Duodenal mucosa (tissue), 2 donors: ENCODE results near the gene ZC3H12C.
A peak's percentile ranks its signal among the peaks of the same experiment; 100 is the strongest.

ENCODE experiments used
- H3K27ac ChIP-seq: one replicate; pipeline ENCODE4 v1.7.0; 2013; ENCODE audit warnings: low read depth, low read length
- H3K27me3 ChIP-seq, 2 donors: one replicate each; pipeline ENCODE4 v1.7.0; 2013; ENCODE audit warnings: low read length in 2 of 2, control low read depth in 1 of 2; ENCODE audit not compliant: insufficient read depth in 2 of 2, control insufficient read depth in 1 of 2
- H3K36me3 ChIP-seq, 2 donors: one replicate each; pipeline ENCODE4 v1.7.0; 2013; ENCODE audit warnings: low read length in 2 of 2, control low read depth in 1 of 2; ENCODE audit not compliant: insufficient read depth in 2 of 2, control insufficient read depth in 1 of 2
- H3K4me1 ChIP-seq, 2 donors: one replicate each; pipeline ENCODE4 v1.7.0; 2013; ENCODE audit warnings: low read length in 2 of 2, control low read depth in 1 of 2; ENCODE audit not compliant: insufficient read depth in 2 of 2, control insufficient read depth in 1 of 2
- H3K4me3 ChIP-seq, 2 donors: one replicate each; pipeline ENCODE4 v1.7.0; 2013; ENCODE audit warnings: low read length in 2 of 2, low read depth in 1 of 2
- H3K9ac ChIP-seq, 2 donors: one replicate each; pipeline ENCODE4 v1.7.0; 2013; ENCODE audit warnings: low read length in 2 of 2, low read depth in 1 of 2
- H3K9me3 ChIP-seq, 2 donors: one replicate each; pipeline ENCODE4 v1.7.0; 2013; ENCODE audit warnings: low read length in 2 of 2, control low read depth in 1 of 2; ENCODE audit not compliant: control insufficient read depth in 1 of 2

The ZC3H12C gene

DNA sequence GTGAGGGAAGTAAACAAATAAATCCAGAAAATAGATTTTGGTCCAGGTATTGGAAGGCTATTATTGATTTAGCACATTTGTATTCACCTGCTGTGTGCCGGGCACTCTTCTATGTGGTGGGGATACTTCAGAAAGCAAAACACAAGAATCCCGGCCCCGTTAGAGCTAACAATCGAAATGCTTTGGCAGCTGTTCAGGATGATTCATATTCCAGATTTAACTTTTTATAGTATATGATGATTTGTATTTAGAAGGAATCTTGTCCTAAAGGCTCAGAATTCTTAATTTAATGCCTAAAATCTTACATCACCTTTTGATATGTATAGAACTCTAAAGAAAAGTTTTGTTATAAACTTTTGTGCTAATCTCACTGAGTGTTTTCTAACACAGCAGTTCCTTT, 28.0 kb downstream of the ZC3H12C start:
- H3K27me3 ChIP-seq, result no peaks in the 10 kb centered on the region
- H3K4me3 ChIP-seq, result no peak overlapping the region
- no peak overlapping the region for H3K9ac ChIP-seq
- H3K9me3 ChIP-seq, result no peaks in the 10 kb centered on the region
- no peaks in the 10 kb centered on the region for H3K4me1 ChIP-seq
- H3K27ac ChIP-seq, result no peak overlapping the region
- H3K36me3 ChIP-seq, result no peaks in the 10 kb centered on the region

DNA sequence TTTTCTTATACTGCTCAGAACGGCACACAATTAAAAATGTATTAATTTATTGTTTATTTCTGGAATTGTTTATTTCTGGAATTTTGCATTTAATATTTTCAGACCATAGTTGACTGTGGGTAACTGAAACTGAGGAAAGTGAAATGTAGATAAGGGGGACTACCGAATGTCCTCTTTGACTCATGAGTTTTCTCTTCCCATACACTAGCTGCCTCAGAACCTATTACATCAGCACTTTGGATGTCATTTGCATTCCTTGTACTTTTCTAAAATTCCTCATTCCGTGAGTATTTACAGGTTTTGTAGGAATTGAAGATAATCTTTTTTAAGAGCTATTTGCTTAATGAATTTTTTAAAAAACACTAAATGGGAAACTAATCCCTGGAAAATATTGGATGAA, 29.8 kb downstream of the ZC3H12C start:
- Histone ChIP-seq H3K4me1 (peaks cover 0 to 1% of the 10 kb centered on the region in 2 donors), H3K4me3 (no peak overlapping the region), H3K27ac (no peak overlapping the region), H3K27me3 (no peaks in the 10 kb centered on the region), H3K9me3 (no peaks in the 10 kb centered on the region), H3K36me3 (no peaks in the 10 kb centered on the region), H3K9ac (no peak overlapping the region)

DNA sequence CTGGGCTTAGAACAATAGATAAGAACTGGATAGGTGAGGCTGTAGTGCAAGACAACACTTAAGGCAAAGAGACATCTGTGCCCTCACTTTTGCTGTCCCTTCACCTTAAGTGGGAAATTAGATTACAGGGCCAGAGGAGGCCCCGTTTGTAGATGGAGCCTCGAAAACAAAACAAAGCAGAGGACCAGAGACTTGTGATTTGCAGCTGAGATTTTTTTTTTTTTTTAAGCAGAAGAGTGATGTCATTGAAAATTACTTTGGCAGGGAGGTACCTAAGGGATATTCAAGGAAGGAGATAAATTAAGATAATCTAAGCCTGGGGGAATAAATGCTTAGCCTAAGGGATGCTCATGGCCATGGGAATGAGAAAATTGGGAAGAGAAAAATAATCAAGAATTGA, 31.4 kb downstream of the ZC3H12C start:
- Histone ChIP-seq H3K27ac (no peak overlapping the region), H3K27me3 (no peaks in the 10 kb centered on the region), H3K9me3 (no peaks in the 10 kb centered on the region), H3K4me3 (no peak overlapping the region), H3K36me3 (no peaks in the 10 kb centered on the region), H3K9ac (no peak overlapping the region), H3K4me1 (peaks cover 0 to 5% of the 10 kb centered on the region in 2 donors)

DNA sequence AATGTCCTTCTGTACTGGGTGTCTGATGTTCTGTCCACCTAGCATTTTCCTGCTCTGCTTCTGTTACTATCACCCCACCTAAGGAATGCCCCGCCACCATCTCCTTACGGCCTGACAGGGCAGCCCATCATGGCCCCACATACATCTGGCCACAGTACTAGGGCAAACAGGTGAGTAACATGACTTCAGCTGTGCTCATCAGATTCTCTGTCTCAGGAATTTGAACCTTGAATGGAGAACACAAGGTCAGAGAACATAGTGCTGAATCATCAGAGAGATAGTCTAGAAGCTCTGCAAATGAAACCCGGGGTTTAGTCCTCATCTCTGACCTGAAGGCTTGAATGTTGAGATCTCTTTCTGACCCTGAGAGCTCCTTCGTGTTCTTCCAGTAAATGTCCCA, 32.4 kb downstream of the ZC3H12C start:
- peaks cover 0 to 5% of the 10 kb centered on the region in 2 donors for H3K4me1 ChIP-seq
- H3K4me3 ChIP-seq, result no peak overlapping the region
- no peaks in the 10 kb centered on the region for H3K27me3 ChIP-seq
- H3K9me3 ChIP-seq, result no peaks in the 10 kb centered on the region
- no peak overlapping the region for H3K9ac ChIP-seq
- H3K36me3 ChIP-seq, result no peaks in the 10 kb centered on the region
- H3K27ac ChIP-seq, result no peak overlapping the region

GRCh38 chr11:110126936-110127335, 33.7 kb downstream of the ZC3H12C start:
- H3K9me3 ChIP-seq, result no peaks in the 10 kb centered on the region
- no peaks in the 10 kb centered on the region for H3K27me3 ChIP-seq
- no peak overlapping the region for H3K27ac ChIP-seq
- H3K9ac ChIP-seq, result no peak overlapping the region
- no peak overlapping the region for H3K4me3 ChIP-seq
- H3K36me3 ChIP-seq, result no peaks in the 10 kb centered on the region
- H3K4me1 ChIP-seq, result peaks cover 0 to 10% of the 10 kb centered on the region in 2 donors

GRCh38 chr11:110128161-110128560, 35.0 kb downstream of the ZC3H12C start:
- Histone ChIP-seq H3K9ac (no peak overlapping the region), H3K4me3 (no peak overlapping the region), H3K36me3 (no peaks in the 10 kb centered on the region), H3K27ac (no peak overlapping the region), H3K27me3 (no peaks in the 10 kb centered on the region), H3K4me1 (peaks cover 0 to 10% of the 10 kb centered on the region in 2 donors), H3K9me3 (no peaks in the 10 kb centered on the region)

DNA sequence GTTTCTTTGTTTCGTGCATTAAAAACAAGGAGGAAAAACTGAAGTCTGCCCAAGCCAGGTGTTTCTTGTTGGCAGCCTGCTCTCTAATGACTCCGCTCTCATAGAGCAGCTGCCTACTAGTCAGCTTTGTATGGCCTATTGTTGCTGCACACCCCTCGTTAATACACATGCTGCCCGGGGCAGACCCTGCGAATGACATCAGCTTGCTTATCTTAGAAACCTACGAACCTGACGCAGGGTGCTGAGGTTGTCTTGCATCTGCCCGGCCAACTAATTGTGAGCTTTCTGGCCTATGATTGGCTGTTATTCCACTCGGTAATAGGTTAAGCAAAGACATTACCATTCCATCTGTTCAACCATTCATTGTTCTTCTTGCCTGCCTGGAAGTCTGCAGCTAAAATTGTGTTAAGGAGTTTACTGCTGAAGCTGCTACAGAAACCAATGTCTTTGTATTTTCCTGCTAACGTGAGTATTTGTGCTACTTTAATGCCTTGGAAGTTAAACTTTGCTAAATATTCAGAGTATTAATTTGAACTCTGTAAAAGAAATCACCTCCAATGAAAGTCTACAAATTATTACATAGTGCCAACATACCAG, 37.5 kb downstream of the ZC3H12C start:
- H3K27me3 ChIP-seq, result no peaks in the 10 kb centered on the region
- no peaks in the 10 kb centered on the region for H3K36me3 ChIP-seq
- no peak overlapping the region for H3K27ac ChIP-seq
- peaks cover 0 to 10% of the 10 kb centered on the region in 2 donors for H3K4me1 ChIP-seq
- no peak overlapping the region for H3K4me3 ChIP-seq
- H3K9ac ChIP-seq, result no peak overlapping the region
- H3K9me3 ChIP-seq, result no peaks in the 10 kb centered on the region

- Histone ChIP-seq H3K27me3 (no peaks in the 10 kb centered on the region), H3K4me3 (peak overlapping the region in 1 of 2 donors; percentile 19), H3K4me1 (peaks cover 0 to 10% of the 10 kb centered on the region in 2 donors), H3K36me3 (no peaks in the 10 kb centered on the region), H3K9me3 (no peaks in the 10 kb centered on the region), H3K27ac (no peak overlapping the region), H3K9ac (no peak overlapping the region)
Measured at GRCh38 chr11:110131386-110132123, 38.4 kb downstream of the ZC3H12C start.

- Histone ChIP-seq H3K4me3 (no peak overlapping the region), H3K36me3 (no peaks in the 10 kb centered on the region), H3K9me3 (no peaks in the 10 kb centered on the region), H3K27me3 (no peaks in the 10 kb centered on the region), H3K4me1 (peaks cover 0 to 7% of the 10 kb centered on the region in 2 donors), H3K9ac (no peak overlapping the region), H3K27ac (no peak overlapping the region)
Measured at GRCh38 chr11:110133160-110133559, 40.0 kb downstream of the ZC3H12C start.

- Histone ChIP-seq H3K9me3 (no peaks in the 10 kb centered on the region), H3K4me1 (peaks cover 0 to 5% of the 10 kb centered on the region in 2 donors), H3K27ac (no peak overlapping the region), H3K9ac (no peak overlapping the region), H3K36me3 (no peaks in the 10 kb centered on the region), H3K4me3 (no peak overlapping the region), H3K27me3 (no peaks in the 10 kb centered on the region)
Measured at GRCh38 chr11:110134110-110134509, 40.9 kb downstream of the ZC3H12C start.
